Eye (tissue), 1 donor: ENCODE data around the gene TUNAR.
A peak's percentile ranks its signal among the peaks of the same experiment; 100 is the strongest.

Experiments used
- DNase-seq: peaks from one replicate; pipeline ENCODE4 v3.0.0-alpha.2; 2015

The TUNAR gene

GRCh38 chr14:95876761-95877538, at the start of gene TUNAR:
TSS of gene TUNAR (plus strand) at chr14:95876832.
- peak; percentile 64 for DNase-seq

- DNase-seq, result no peak
Observed at GRCh38 chr14:95828649-95829265, 47.9 kb upstream of the TUNAR start.

- no peak for DNase-seq
Observed at GRCh38 chr14:95829321-95829720, 47.3 kb upstream of the TUNAR start.

- DNase-seq, result no peak
Observed at GRCh38 chr14:95830386-95830785, 46.2 kb upstream of the TUNAR start.

- no peak for DNase-seq
Observed at GRCh38 chr14:95831041-95831440, 45.6 kb upstream of the TUNAR start.

- peak; percentile 28 for DNase-seq
Observed at GRCh38 chr14:95831468-95831867, 45.2 kb upstream of the TUNAR start.

- DNase-seq, result no peak
Observed at GRCh38 chr14:95832012-95832411, 44.6 kb upstream of the TUNAR start.

- DNase-seq, result no peak
Observed at GRCh38 chr14:95833429-95833828, 43.2 kb upstream of the TUNAR start.

GRCh38 chr14:95834496-95834895, 42.1 kb upstream of the TUNAR start:
- no peak for DNase-seq

- DNase-seq, result no peak
Observed at GRCh38 chr14:95835121-95835730, 41.4 kb upstream of the TUNAR start.

GRCh38 chr14:95838862-95839261, 37.8 kb upstream of the TUNAR start:
- DNase-seq, result no peak

GRCh38 chr14:95840094-95840700, 36.4 kb upstream of the TUNAR start:
- no peak for DNase-seq

- DNase-seq, result peak; percentile 1
Observed at GRCh38 chr14:95841668-95842067, 35.0 kb upstream of the TUNAR start.

- DNase-seq, result no peak
Observed at GRCh38 chr14:95849761-95850160, 26.9 kb upstream of the TUNAR start.

GRCh38 chr14:95850429-95850828, 26.2 kb upstream of the TUNAR start:
- no peak for DNase-seq

- DNase-seq, result no peak
Observed at GRCh38 chr14:95855606-95856005, 21.0 kb upstream of the TUNAR start.

- no peak for DNase-seq
Observed at GRCh38 chr14:95857275-95857674, 19.4 kb upstream of the TUNAR start.

- DNase-seq, result no peak
Observed at GRCh38 chr14:95858893-95859292, 17.7 kb upstream of the TUNAR start.

- DNase-seq, result peak; percentile 59
Observed at GRCh38 chr14:95862243-95862642, 14.4 kb upstream of the TUNAR start.

GRCh38 chr14:95863295-95863694, 13.3 kb upstream of the TUNAR start:
- DNase-seq, result no peak

- no peak for DNase-seq
Observed at GRCh38 chr14:95869776-95870175, 6.9 kb upstream of the TUNAR start.

GRCh38 chr14:95870772-95871171, 5.9 kb upstream of the TUNAR start:
- DNase-seq, result no peak

GRCh38 chr14:95871531-95871930, 5.1 kb upstream of the TUNAR start:
- DNase-seq, result no peak

- DNase-seq, result no peak
Observed at GRCh38 chr14:95872777-95873176, 3.9 kb upstream of the TUNAR start.
